ENCODE data around the gene NUMA1.

NUMA1 gene

DNA sequence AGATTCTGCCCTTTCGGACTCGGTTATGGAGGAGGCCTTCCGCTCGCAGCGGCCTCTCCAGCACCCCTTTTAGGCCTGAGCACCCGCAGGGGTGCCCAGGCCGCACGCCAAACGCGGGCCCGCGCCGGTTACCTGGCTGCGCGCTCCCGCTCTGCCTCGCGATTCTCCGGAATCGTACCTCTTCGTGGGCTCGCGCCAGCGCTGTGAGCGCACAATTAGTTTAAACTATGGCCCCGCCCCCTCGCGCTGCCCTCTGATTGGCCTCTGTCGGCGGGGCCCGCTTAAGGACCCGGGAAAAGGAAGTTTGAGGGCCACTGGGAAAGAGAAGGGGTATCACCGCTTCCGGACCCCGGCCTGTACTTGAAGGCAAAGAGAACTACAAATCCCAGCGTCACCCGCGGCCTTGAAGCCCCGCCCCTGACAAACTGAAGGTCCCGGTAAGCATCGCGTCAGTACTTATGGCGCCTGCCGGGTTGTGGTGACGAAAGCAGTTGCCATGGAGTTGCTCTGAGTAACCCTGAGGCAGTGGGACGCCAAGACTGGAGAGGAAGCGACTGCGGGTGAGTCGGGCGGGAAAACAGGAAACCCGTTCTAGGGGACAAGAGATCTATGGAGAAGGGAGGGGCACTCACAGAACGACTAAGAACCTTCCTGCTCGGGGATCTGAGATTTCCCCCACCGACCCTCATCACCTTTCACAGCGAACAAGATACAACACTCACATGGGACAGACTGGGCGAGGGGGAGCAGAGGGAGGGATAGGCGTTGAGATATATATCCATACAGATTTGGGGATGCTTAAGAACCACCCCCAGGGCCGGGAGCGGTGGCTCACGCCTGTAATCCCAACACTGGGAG is at the start of gene NUMA1, which contains the start of gene LRRC51:
Gene NUMA1 (minus strand): TSS at position 217 of the 858 bp plus-strand sequence. CDS start 44,599 bp downstream, outside the sequence.
Gene LRRC51 (plus strand): TSS at position 525 of the 858 bp plus-strand sequence. CDS start 8,234 bp downstream, outside the sequence.
- DNase-seq: peak; percentile 100

DNA sequence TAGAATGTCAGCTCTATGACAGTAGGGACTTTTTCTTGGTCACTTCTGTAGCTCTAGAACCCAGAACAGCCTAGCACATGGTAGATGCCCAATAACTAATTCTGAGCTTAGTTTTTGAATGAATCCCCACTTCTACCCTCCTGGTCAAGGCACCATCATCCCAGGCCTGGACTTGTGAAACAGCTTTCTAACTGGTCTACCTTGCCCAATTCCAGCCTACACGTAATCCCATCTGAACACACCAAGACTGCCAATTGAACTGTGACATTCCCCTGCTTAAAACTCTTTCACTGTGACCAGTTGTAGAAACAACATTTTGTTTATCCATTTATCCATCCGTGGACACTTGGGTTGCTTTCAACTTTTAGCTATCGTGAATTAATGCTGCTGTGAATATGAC is 49.0 kb upstream of the NUMA1 start:
- no peak for DNase-seq

- no peak for DNase-seq
These were observed 47.6 kb upstream of the NUMA1 start for GRCh38 chr11:72127923-72128322.

GRCh38 chr11:72125956-72126355 is 45.6 kb upstream of the NUMA1 start:
- no peak for DNase-seq

GRCh38 chr11:72124046-72124445 is 43.7 kb upstream of the NUMA1 start:
- no peak for DNase-seq

- DNase-seq: no peak
These were observed 42.8 kb upstream of the NUMA1 start for GRCh38 chr11:72123117-72123653.

DNA sequence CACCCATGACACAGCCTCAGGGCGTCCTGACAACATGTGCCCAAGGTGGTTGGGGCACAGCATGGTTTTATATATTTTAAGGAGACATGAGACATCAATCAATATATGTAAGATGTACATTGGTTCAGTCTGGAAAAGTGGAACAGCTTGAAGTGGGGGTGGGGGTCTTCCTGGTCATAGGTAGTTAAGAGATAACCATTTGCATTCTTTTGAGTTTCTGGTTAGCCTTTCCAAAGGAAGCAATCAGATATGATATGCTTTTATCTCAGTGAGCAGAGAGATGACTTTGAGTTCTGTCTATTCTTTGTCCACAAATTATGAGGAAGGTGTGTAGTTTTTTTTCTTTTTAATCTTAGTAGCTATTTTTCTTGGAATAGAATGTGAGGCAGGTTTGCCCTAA is 42.3 kb upstream of the NUMA1 start:
- no peak for DNase-seq

GRCh38 chr11:72120930-72121329 is 40.6 kb upstream of the NUMA1 start:
- DNase-seq: no peak

- DNase-seq: no peak
These were observed 38.9 kb upstream of the NUMA1 start for GRCh38 chr11:72119198-72119597.

GRCh38 chr11:72116019-72116755 is 35.8 kb upstream of the NUMA1 start:
- no peak for DNase-seq

- DNase-seq: no peak
These were observed 34.2 kb upstream of the NUMA1 start for GRCh38 chr11:72114570-72114969.

GRCh38 chr11:72112978-72113808 is 32.9 kb upstream of the NUMA1 start:
- DNase-seq: peak; percentile 56

- peak; percentile 99 for DNase-seq
These were observed 32.0 kb upstream of the NUMA1 start, which contains the start of gene ANAPC15 for GRCh38 chr11:72112143-72112977. Gene ANAPC15 (minus strand): TSS chr11:72112695. CDS start chr11:72111276, 1,419 bp downstream.

- no peak for DNase-seq
These were observed 31.2 kb upstream of the NUMA1 start for GRCh38 chr11:72111300-72112142.

DNA sequence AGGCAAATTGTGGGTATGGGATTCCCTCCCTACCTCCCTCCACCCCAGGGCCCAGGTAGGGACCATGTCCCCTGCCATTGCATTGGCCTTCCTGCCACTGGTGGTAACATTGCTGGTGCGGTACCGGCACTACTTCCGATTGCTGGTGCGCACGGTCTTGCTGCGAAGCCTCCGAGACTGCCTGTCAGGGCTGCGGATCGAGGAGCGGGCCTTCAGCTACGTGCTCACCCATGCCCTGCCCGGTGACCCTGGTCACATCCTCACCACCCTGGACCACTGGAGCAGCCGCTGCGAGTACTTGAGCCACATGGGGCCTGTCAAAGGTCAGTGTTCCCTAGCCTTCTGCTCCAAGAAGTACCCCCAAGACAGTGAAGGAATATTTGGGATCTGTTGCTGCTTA is 25.5 kb upstream of the NUMA1 start, which contains the start of gene TOMT:
Gene TOMT (plus strand): TSS at position 37 of the 400 bp plus-strand sequence. CDS start 28 bp downstream, at position 65.
- no peak for DNase-seq

DNA sequence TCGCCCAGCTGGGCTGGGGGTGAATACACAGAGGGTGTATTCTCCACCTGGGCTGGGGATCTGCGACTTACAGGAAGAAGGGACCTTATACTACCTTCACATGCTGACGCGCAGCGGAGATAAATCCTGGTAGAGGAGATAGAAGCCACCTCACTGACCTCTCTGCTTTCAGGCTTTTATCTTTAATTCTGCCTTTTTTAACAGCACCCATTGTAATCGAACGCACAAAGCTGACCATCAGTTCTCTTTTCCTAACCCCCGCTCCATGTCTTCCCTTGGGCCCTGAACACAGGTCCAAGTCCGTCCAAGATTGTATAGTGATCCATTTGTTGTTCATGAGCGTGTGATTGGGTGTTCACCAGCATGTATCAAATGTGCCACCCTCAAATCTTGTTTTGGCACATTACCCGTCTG is 23.4 kb upstream of the NUMA1 start:
- no peak for DNase-seq

DNA sequence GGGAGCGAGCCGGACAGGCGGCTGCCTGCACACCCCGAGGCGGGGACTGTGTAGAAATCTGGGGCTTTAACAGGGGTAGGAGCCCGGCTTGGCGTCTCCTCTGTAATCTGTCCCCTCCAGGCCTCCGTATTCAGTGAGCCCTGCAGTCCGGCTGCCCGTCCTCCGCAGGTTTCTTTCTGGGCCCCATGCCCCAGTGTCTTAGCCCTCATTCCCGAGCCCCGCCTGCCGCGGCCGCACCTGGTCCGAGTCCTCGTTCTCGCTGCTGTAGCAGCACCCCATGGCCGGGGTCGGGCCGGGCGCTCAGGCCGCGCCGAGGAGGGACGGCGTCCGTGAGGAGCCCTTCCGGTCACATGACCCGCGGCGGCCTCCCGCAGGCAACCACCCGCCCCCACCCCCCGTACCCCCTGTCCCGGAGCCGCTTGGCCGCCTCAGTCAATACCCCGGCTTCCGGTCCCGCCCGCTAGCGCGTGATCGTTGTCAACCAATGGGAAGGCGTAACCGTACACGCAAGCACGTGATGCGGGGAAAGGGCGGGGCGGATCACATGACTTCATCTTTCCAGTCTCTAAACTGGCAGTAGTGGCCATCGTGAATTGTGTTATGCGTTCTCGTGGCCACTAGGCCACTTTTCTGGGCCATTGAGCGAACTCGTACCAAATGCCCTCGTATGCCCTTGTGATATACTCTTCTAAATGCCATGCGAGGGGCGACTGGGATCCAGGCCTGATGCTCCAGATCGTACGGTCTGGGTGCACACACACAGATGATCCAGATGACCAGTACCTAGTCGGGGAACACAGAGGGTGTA is 22.8 kb upstream of the NUMA1 start, which contains the start of gene LAMTOR1:
Gene LAMTOR1 (minus strand): TSS at position 352 of the 808 bp plus-strand sequence. CDS start 73 bp downstream, at position 279.
- peak; percentile 94 for DNase-seq

DNA sequence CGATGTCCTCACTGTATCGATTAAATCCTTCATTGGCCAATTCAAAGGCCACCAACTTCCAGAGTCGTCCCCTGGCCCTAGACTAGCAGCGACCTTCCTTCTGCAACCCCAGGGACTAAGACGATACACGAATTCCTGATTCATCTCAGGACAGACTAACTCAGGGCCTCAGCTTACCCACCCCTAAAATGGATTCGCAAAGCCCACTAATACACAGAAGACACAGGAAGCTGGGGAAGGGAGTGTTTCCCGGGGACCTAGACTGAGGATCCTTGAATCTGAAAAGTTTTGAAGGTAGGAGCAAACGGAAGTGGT is 22.2 kb upstream of the NUMA1 start:
- DNase-seq: no peak

DNA sequence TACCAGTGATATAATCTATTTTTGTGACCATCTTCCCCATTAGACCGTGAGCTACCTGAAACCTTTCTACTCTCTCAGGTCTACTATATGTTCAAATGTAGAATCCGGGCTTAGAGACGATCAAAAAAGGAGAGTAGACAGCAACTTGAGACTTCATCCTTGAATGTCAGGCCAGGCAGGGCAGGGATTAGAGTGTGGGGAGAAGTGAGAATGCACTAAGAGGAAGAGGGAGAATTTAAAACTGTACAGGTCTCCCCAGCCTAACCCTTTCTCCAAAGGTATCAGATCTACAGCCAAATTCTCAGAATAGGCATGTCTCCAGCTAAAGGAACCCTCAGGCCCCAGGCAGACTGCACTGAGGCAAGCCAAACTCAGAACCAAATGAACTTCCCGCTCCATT is 21.8 kb upstream of the NUMA1 start:
- no peak for DNase-seq

DNA sequence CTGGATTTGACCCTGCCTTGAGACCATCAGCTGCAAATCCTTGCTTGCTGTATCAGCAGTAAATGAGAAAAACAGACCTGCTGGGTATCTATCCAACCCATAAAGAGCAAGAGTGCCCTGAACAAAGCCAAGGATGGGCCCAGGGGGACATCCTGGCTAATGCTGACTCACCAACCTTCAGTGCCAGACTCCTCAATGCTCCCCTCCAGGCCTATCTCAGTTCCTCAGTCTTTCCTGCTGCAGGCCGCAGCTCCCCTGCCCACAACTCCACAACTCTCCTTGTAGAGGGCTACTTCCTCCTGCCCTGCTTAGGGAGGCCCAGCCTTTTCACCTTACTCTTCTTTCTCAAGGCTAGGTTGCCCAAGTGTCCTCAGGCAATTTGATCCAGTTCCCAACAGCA is 20.1 kb upstream of the NUMA1 start:
- DNase-seq: no peak
